Vagina (tissue), 2 donors: ENCODE results near the gene NPPA.

Experiments used
- CTCF ChIP-seq, 3 experiments: fragments of 450-650 bp in 2 of 3; fragments of 200-600 bp in 1 of 3; sonication (generic) in 1 of 3; IDR thresholded peaks; one replicate each; pipeline ENCODE4 v1.5.1; 2017 to 2019; ENCODE audit warnings: antibody characterized with exemption in 3 of 3, mild to moderate bottlenecking in 2 of 3, moderate library complexity in 2 of 3
- POLR2AphosphoS5 ChIP-seq, 2 donors: sonication (generic); formaldehyde crosslinking; IDR thresholded peaks; one replicate each; pipeline ENCODE4 v1.9.0; 2017; ENCODE audit warnings: antibody characterized with exemption in 2 of 2, mild to moderate bottlenecking in 2 of 2, low read depth in 1 of 2; ENCODE audit not compliant: insufficient read depth in 1 of 2

DNA sequence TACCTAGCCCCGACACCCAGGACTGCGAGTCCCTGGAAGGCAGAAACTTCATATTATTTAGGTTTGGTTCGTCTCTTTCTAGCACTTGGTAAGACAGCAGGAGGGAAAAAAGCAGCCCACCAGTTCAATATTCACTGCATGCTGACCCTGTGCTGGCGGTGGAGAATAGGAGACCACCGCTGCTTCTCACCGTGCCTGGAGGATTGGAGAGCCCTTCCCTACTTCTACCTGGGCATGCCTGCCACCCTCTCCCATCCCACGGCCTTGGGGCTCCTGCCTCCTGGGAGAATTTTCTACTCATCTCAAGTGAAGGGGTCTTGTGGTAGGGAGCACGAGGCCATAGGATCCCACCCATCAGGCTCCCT is 47.2 kb downstream of the NPPA start:
- no peak for TF ChIP-seq POLR2AphosphoS5 (IDR thresholded peaks at IDR 0.05; ENCODE audit: insufficient read depth in 1 of 2, low read depth in 1 of 2)
- no peak for TF ChIP-seq CTCF (IDR thresholded peaks at IDR 0.05)
